Keratinocyte (primary cell): ENCODE measurements around the gene DPCD. TPM values are rescaled to one million over a fixed set of nuclear protein-coding genes. Genes with fewer than 3 reads are reported as not detected.

Experiments
- DNase-seq: peaks from one replicate; pipeline ENCODE4 v3.0.0-alpha.2; 2011; ENCODE audit warnings: low read depth, missing footprints, low spot score
- FAIRE-seq: peaks from 2 replicates; lab custom pipeline; 2011; peaks lifted over from hg19 to GRCh38; lab: Jason Lieb, UNC
- H2AFZ ChIP-seq: 2 replicates; pipeline ENCODE4 v1.6.0; 2012; ENCODE audit warnings: low read length, control low read depth, inconsistent platforms; ENCODE audit not compliant: control insufficient read depth
- H3K27ac ChIP-seq: 2 replicates; pipeline ENCODE4 v1.5.1; 2011; ENCODE audit warnings: low read length; ENCODE audit not compliant: control insufficient read depth, insufficient read depth
- H3K27me3 ChIP-seq: 3 replicates; pipeline ENCODE4 v1.6.0; 2011; ENCODE audit warnings: low read length; ENCODE audit not compliant: control insufficient read depth, insufficient read depth; ENCODE audit errors: extremely low read depth
- H3K36me3 ChIP-seq, 2 experiments: 2 replicates in 1 of 2; 3 replicates in 1 of 2; pipeline ENCODE4 v1.5.1; 2011; ENCODE audit warnings: low read length in 2 of 2, mild to moderate bottlenecking in 1 of 2; ENCODE audit not compliant: control insufficient read depth in 2 of 2, insufficient read depth in 2 of 2; ENCODE audit errors: extremely low read depth in 1 of 2
- H3K4me1 ChIP-seq: 3 replicates; pipeline ENCODE4 v1.5.1; 2011; ENCODE audit warnings: low read length; ENCODE audit not compliant: control insufficient read depth, insufficient read depth; ENCODE audit errors: extremely low read depth
- H3K4me2 ChIP-seq: 3 replicates; pipeline ENCODE4 v1.6.0; 2011; ENCODE audit warnings: low read depth, low read length; ENCODE audit not compliant: control insufficient read depth, insufficient read depth; ENCODE audit errors: extremely low read depth
- H3K4me3 ChIP-seq, 3 experiments: fragments of 200-600 bp in 1 of 3; sonication (generic) in 1 of 3; 2 replicates in 2 of 3; 3 replicates in 1 of 3; pipeline ENCODE4 v1.5.1; 2011 to 2016; ENCODE audit warnings: low read length in 3 of 3, mild to moderate bottlenecking in 3 of 3, control low read depth in 2 of 3, inconsistent platforms in 1 of 3, low read depth in 1 of 3, mixed read lengths in 1 of 3, mixed run types in 1 of 3, moderate library complexity in 1 of 3; ENCODE audit not compliant: control insufficient read depth in 2 of 3, insufficient read depth in 2 of 3; ENCODE audit errors: extremely low read depth in 1 of 3
- H3K79me2 ChIP-seq: 2 replicates; pipeline ENCODE4 v1.6.0; 2012; ENCODE audit warnings: low read length; ENCODE audit not compliant: control insufficient read depth, insufficient read depth
- H3K9ac ChIP-seq: 3 replicates; pipeline ENCODE4 v1.6.0; 2011; ENCODE audit warnings: low read length; ENCODE audit not compliant: control insufficient read depth, insufficient read depth; ENCODE audit errors: extremely low read depth
- H3K9me1 ChIP-seq: 3 replicates; pipeline ENCODE4 v1.6.0; 2011; ENCODE audit warnings: low read length; ENCODE audit not compliant: control insufficient read depth, insufficient read depth; ENCODE audit errors: extremely low read depth
- H3K9me3 ChIP-seq: 2 replicates; pipeline ENCODE4 v1.5.1; 2012; ENCODE audit warnings: low read depth, low read length; ENCODE audit not compliant: control insufficient read depth
- H4K20me1 ChIP-seq: 3 replicates; pipeline ENCODE4 v1.6.0; 2011; ENCODE audit warnings: low read length; ENCODE audit not compliant: control insufficient read depth, insufficient read depth; ENCODE audit errors: extremely low read depth
- CTCF ChIP-seq, 3 experiments: IDR thresholded peaks in 1 of 3; conservative IDR thresholded peaks in 1 of 3; optimal IDR thresholded peaks in 1 of 3; 2 replicates in 2 of 3; 3 replicates in 1 of 3; pipeline versions ENCODE3 to v1.5.1; 2011; ENCODE audit warnings: low read length in 3 of 3, mild to moderate bottlenecking in 3 of 3, moderate library complexity in 2 of 3, control low read depth in 1 of 3, inconsistent platforms in 1 of 3; ENCODE audit not compliant: insufficient read depth in 2 of 3; ENCODE audit errors: extremely low read depth in 1 of 3
- EZH2 ChIP-seq: IDR thresholded peaks from one replicate; pipeline ENCODE4 v1.6.1; 2012; ENCODE audit warnings: inconsistent platforms, mild to moderate bottlenecking, low read length, moderate library complexity
- dilution Hi-C: fragments of 300-500 bp; cut with MboI; formaldehyde crosslinking; loops from one replicate; pipeline ENCODE4 v1.7.0; 2020; ENCODE audit warnings: low sequenced_read_pairs; ENCODE audit not compliant: extremely low pct_ligation_motif_present
- polyA plus RNA-seq, 5 experiments: library from polyadenylated mRNA; depleted of rRNA in 3 of 5; stranded (reverse) in 3 of 5; stranded (forward) in 1 of 5; unstranded in 1 of 5; fragments of >200 nt; gene quantifications; 1 replicate in 1 of 5; 2 replicates in 3 of 5; 3 replicates in 1 of 5; pipeline versions ENCODE4 v1.2.1 to v1.2.3, GENCODE V29; 2011 to 2012; ENCODE audit warnings: missing spikeins in 2 of 5, low read depth in 1 of 5, low replicate concordance in 1 of 5

The DPCD gene
- polyA plus RNA-seq, 1 donor (not counting 4 experiments of a cell fraction or from before 2014, with no cell fraction given): 58.1 TPM

- Histone ChIP-seq H3K27ac (no peak overlapping the region), H3K4me2 (no peak overlapping the region), H3K27me3 (no peaks in the 10 kb centered on the region), H3K9ac (no peak overlapping the region), H3K4me3 (no peak overlapping the region), H4K20me1 (no peaks in the 10 kb centered on the region), H3K4me1 (no peaks in the 10 kb centered on the region), H3K36me3 (peaks cover 20 to 39% of the 10 kb centered on the region in 2 experiments), H3K9me3 (no peaks in the 10 kb centered on the region), H2AFZ (no peak overlapping the region), H3K9me1 (no peaks in the 10 kb centered on the region), H3K79me2 (no peaks in the 10 kb centered on the region)
- dilution Hi-C loops: no loop called here
- no peak for DNase-seq
- FAIRE-seq: no peak
- no peak for TF ChIP-seq CTCF (optimal IDR thresholded peaks at IDR 0.05 in 1 of 3, IDR thresholded peaks at IDR 0.05 in 1 of 3, conservative IDR thresholded peaks at IDR 0.05 in 1 of 3; ENCODE audit: extremely low read depth in 1 of 3, insufficient read depth in 2 of 3, low read length in 3 of 3)
- TF ChIP-seq EZH2: no peak
Measured at GRCh38 chr10:101611096-101611905, 23.2 kb downstream of the DPCD start.

GRCh38 chr10:101612086-101612485 is 24.0 kb downstream of the DPCD start:
- DNase-seq: no peak
- no peak overlapping the region for H3K27ac ChIP-seq
- dilution Hi-C loops: no loop called here
- no peak overlapping the region for H2AFZ ChIP-seq
- H4K20me1 ChIP-seq: no peaks in the 10 kb centered on the region
- H3K4me3 ChIP-seq: no peak overlapping the region
- H3K9ac ChIP-seq: no peak overlapping the region
- peaks cover 25 to 39% of the 10 kb centered on the region in 2 experiments for H3K36me3 ChIP-seq
- H3K79me2 ChIP-seq: no peaks in the 10 kb centered on the region
- FAIRE-seq: no peak
- no peaks in the 10 kb centered on the region for H3K9me3 ChIP-seq
- TF ChIP-seq EZH2 (no peak), CTCF (optimal IDR thresholded peaks at IDR 0.05 in 1 of 3, IDR thresholded peaks at IDR 0.05 in 1 of 3, conservative IDR thresholded peaks at IDR 0.05 in 1 of 3; ENCODE audit: extremely low read depth in 1 of 3, insufficient read depth in 2 of 3, low read length in 3 of 3) (no peak)
- no peaks in the 10 kb centered on the region for H3K4me1 ChIP-seq
- no peaks in the 10 kb centered on the region for H3K27me3 ChIP-seq
- H3K9me1 ChIP-seq: no peaks in the 10 kb centered on the region
- no peak overlapping the region for H3K4me2 ChIP-seq
